Neural crest cell (in vitro differentiated cells): ENCODE results near the gene NFATC1. TPM values are rescaled to one million over a fixed set of nuclear protein-coding genes. Genes with fewer than 3 reads are reported as not detected.

Source experiments
- DNase-seq: peaks from one replicate; pipeline ENCODE4 v3.0.0; 2021; ENCODE audit warnings: low read depth, mixed read lengths, low spot score
- H3K27ac Mint-ChIP-seq: one replicate; pipeline ENCODE4 v1.8.0; 2021; ENCODE audit warnings: mild to moderate bottlenecking, mixed read lengths; ENCODE audit not compliant: unreplicated experiment
- H3K27me3 Mint-ChIP-seq: 2 replicates; pipeline ENCODE4 v1.8.0; 2021; ENCODE audit warnings: low read depth, mild to moderate bottlenecking, mixed read lengths
- H3K36me3 Mint-ChIP-seq: 2 replicates; pipeline ENCODE4 v1.8.0; 2021; ENCODE audit warnings: low read depth, mild to moderate bottlenecking, mixed read lengths
- H3K4me1 Mint-ChIP-seq: 2 replicates; pipeline ENCODE4 v1.8.0; 2021; ENCODE audit warnings: mixed read lengths
- H3K4me3 Mint-ChIP-seq: one replicate; pipeline ENCODE4 v1.8.0; 2021; ENCODE audit warnings: mild to moderate bottlenecking, mixed read lengths
- H3K9me3 Mint-ChIP-seq: 2 replicates; pipeline ENCODE4 v1.8.0; 2021; ENCODE audit warnings: mixed read lengths
- total RNA-seq: library from RNA; stranded (reverse); gene quantifications from 2 replicates; pipeline ENCODE4 v1.2.1, GENCODE V29; 2021
- TF ChIP-seq, protein P1 (sequence below): fragments of 200-600 bp; sonication (generic); conservative IDR thresholded peaks from 2 replicates; pipeline ENCODE4 v1.5.0; 2021; ENCODE audit warnings: antibody characterized with exemption, mild to moderate bottlenecking

Gene NFATC1
- total RNA-seq, 1 donor from 2014 or later: 2.4 TPM

DNA sequence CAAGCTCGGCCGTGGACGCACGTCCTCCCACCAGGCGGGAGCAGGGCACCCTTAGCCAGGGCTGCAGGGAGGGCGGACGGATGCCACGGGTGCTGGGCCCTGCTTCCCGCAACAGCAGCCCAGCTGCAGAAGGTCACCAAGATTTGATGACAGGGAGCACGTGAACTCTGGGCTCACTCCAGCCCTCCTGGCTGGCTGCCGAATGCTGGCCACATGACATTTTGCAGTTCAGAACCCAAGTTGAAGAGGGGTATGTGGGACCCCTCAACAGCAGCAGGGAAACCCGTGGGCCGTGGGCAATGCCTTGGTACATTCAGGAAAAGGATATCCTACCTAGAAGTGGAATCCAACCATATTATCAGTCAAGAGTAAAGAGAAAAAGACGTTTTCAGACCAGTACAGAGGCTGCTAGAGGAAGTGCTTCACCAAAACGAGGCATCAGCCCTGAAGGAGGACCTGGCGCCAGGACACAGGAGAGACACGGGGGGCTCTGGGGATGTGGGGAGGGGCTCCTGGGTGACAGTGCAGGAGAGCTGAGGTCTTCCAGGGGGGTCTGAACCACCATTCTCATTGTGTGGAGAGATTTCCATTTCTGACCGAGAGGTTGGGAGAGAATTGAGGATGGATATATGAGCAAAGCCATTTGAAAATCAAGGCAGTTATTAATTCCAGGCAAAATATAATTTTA, 176.5 kb downstream of the NFATC1 start:
- Mint-ChIP-seq H3K4me3 (no peak overlapping the region), H3K27ac (no peak overlapping the region), H3K36me3 (no peaks in the 10 kb centered on the region), H3K27me3 (peaks cover 7% of the 10 kb centered on the region), H3K4me1 (peaks cover 11% of the 10 kb centered on the region), H3K9me3 (peaks cover 4% of the 10 kb centered on the region)
- TF ChIP-seq, protein P1, sequence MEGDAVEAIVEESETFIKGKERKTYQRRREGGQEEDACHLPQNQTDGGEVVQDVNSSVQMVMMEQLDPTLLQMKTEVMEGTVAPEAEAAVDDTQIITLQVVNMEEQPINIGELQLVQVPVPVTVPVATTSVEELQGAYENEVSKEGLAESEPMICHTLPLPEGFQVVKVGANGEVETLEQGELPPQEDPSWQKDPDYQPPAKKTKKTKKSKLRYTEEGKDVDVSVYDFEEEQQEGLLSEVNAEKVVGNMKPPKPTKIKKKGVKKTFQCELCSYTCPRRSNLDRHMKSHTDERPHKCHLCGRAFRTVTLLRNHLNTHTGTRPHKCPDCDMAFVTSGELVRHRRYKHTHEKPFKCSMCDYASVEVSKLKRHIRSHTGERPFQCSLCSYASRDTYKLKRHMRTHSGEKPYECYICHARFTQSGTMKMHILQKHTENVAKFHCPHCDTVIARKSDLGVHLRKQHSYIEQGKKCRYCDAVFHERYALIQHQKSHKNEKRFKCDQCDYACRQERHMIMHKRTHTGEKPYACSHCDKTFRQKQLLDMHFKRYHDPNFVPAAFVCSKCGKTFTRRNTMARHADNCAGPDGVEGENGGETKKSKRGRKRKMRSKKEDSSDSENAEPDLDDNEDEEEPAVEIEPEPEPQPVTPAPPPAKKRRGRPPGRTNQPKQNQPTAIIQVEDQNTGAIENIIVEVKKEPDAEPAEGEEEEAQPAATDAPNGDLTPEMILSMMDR: no peak
- DNase-seq: no peak

DNA sequence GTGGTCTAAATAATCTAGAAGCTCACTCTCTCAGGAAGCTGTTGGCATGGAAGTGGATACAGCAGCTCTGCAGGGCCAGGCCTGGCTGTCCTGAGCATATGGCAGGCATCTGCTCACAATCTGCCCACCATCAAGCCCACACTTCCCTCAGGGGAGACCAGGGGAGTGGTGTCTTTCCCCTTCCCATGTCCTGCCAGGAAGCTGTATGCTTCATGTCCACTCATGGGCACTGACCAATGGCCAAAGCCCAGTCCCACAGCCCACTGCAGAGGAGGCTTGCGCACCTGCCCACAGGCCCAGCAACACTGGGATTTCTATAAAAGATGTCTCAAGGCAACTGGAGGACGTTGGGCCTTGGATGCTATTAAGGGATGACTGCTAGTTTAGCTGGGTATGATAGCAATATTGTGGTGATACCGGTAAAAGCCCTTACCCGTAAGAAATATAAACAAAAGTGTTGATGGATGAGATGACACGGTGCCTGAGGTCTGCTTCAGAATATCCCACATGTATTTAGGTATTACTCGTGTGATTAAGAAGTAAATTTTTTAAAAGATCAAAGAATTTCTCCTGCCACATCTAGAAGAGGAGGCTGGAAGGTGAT, 177.2 kb downstream of the NFATC1 start:
- TF ChIP-seq, protein P1: no peak
- no peak for DNase-seq
- Mint-ChIP-seq H3K4me1 (peaks cover 3% of the 10 kb centered on the region), H3K27ac (no peak overlapping the region), H3K27me3 (peaks cover 7% of the 10 kb centered on the region), H3K36me3 (no peaks in the 10 kb centered on the region), H3K4me3 (no peak overlapping the region), H3K9me3 (peaks cover 4% of the 10 kb centered on the region)

DNA sequence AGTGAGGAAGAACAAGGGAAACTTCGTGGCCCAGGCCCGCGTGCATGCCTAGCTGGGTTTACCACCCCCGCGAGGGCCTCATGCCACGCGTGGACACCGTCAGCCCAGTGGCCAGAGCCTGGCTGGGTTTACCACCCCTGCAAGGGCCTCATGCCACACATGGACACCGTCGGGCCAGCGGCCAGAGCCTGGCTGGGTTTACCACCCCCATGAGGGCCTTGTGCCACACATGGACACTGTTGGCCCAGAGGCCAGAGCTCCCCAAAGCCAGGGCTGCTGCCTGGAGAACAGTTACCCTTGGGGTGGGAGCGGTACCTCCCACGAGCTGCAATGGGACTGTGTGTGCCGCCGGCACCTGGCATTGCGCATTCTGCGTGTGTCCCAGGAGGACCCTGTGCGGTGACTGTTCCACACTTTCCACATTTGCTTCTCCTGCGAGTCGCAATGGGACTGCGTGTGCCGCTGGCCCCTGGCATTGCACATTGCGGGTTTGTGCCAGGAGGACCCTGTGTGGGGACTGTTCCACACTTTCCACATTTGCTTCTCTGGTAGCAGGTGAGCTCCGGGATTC, 178.3 kb downstream of the NFATC1 start:
- DNase-seq: no peak
- no peak overlapping the region for H3K4me3 Mint-ChIP-seq
- TF ChIP-seq, protein P1: no peak

DNA sequence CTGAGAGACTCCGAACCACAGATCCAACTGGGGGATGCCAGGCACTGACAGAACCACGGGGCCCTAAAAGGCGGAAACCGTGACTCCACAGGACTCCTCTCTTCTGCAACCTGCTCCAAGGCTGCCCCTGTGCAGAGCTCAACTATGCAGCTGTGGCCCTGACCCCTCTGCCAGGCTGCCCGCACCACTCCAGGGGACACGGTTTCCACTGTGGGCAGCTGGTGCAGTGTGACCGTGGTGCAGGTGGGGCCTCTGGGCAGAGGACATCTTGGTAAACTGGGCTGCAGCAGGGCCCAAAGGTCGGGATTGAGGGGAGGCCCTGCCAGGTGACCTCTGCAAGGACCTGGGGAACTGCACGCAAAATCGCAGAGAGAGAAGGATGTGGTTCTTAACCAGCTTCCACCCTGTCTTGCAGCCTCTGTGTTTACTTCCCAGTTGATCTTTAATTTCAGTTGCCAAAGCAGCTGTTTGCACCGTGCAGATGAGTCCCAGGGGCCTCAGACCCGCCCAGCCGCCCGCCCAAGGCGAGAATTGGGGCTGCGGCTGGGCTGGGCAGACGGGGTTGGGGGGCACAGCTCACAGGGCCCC, 179.3 kb downstream of the NFATC1 start:
- Mint-ChIP-seq H3K9me3 (peaks cover 4% of the 10 kb centered on the region), H3K4me1 (no peaks in the 10 kb centered on the region), H3K36me3 (no peaks in the 10 kb centered on the region), H3K27me3 (peaks cover 5% of the 10 kb centered on the region), H3K4me3 (no peak overlapping the region), H3K27ac (no peak overlapping the region)
- TF ChIP-seq, protein P1: no peak
- no peak for DNase-seq

More for the DNA sequence above, 178.3 kb downstream of the NFATC1 start:
- Mint-ChIP-seq H3K9me3 (peaks cover 4% of the 10 kb centered on the region), H3K27ac (no peak overlapping the region), H3K36me3 (no peaks in the 10 kb centered on the region), H3K4me1 (no peaks in the 10 kb centered on the region), H3K27me3 (peaks cover 7% of the 10 kb centered on the region)

DNA sequence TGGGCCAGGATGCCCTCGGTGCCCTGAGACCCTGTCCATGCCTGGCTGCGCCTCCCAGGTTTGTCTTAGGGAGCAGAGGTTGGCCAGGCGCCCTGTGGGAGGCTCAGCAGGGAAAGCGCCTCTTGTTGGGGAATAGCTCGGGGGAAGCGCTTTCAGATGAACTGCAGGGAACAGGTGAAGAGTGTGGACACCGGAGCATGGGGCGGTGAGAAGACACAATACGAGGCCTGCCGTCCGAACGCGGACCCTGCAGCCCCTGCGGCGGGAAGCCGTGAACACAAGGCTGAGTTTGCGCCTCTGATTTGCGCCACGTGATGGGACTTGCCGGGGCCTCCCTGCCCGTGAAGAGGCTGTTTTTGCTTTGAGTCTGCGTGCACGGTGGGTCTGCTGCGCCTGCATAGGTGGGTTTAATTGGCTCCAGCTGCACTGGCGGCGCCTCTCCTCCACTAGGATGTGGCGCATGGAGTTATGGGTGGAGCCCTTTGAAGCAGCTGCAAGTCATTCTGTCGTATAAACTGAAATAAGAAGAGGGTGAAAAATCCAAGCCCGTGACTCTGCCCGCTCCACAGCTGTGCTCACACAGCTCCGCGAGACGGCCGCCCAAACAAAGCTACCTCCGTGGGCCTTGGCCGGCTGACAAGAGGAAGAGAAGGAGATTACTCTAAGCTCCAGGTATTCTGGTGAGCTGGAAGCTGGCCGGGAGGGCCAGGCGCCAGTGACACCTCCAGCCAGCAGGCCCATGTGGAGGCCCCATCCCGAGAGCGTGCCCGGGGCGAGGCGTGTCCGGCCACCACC, 180.4 kb downstream of the NFATC1 start:
- TF ChIP-seq, protein P1: no peak
- Mint-ChIP-seq H3K36me3 (no peaks in the 10 kb centered on the region), H3K4me1 (no peaks in the 10 kb centered on the region), H3K9me3 (peaks cover 4% of the 10 kb centered on the region), H3K27ac (no peak overlapping the region), H3K4me3 (no peak overlapping the region), H3K27me3 (no peaks in the 10 kb centered on the region)
- no peak for DNase-seq
